Neural cell (in vitro differentiated cells): ENCODE results near the gene FOXA3. TPM values are rescaled to one million over a fixed set of nuclear protein-coding genes. Genes with fewer than 3 reads are reported as not detected.

Experiments used
- H2AFZ ChIP-seq: fragments of 200-600, 300-800 bp; sonication (generic), shearing (Covaris generic); 2 replicates; pipeline ENCODE4 v1.6.0; 2014; ENCODE audit warnings: low read depth, mild to moderate bottlenecking, antibody characterized with exemption, low read length, moderate library complexity
- H3F3A ChIP-seq: fragments of 200-600 bp; shearing (Covaris generic); 2 replicates; pipeline ENCODE4 v1.6.1; 2016; ENCODE audit warnings: mild to moderate bottlenecking, moderate library complexity, mixed read lengths, antibody characterized with exemption, low read length; ENCODE audit not compliant: insufficient read depth, poor library complexity, severe bottlenecking
- H3K27ac ChIP-seq: fragments of 200-600, 300-800 bp; sonication (generic), shearing (Covaris generic); 2 replicates; pipeline ENCODE4 v1.5.1; 2014; ENCODE audit warnings: mild to moderate bottlenecking, low read length, moderate library complexity
- H3K27me3 ChIP-seq: fragments of 300-800, 200-600 bp; sonication (generic), shearing (Covaris generic); 2 replicates; pipeline ENCODE4 v1.6.0; 2014; ENCODE audit warnings: mild to moderate bottlenecking, low read depth, low read length, moderate library complexity; ENCODE audit not compliant: insufficient read depth
- H3K36me3 ChIP-seq: fragments of 300-800, 200-600 bp; sonication (generic), shearing (Covaris generic); 2 replicates; pipeline ENCODE4 v1.5.1; 2014; ENCODE audit warnings: mild to moderate bottlenecking, antibody characterized with exemption, low read length, moderate library complexity; ENCODE audit not compliant: insufficient read depth
- H3K4me2 ChIP-seq: fragments of 300-800, 200-600 bp; sonication (generic), shearing (Covaris generic); 2 replicates; pipeline ENCODE4 v1.6.0; 2014; ENCODE audit warnings: mild to moderate bottlenecking, low read length
- H3K4me3 ChIP-seq: fragments of 300-800, 200-600 bp; sonication (generic), shearing (Covaris generic); 2 replicates; pipeline ENCODE4 v1.5.1; 2014; ENCODE audit warnings: mild to moderate bottlenecking, low read length, moderate library complexity
- H3K79me2 ChIP-seq: fragments of 200-600 bp; shearing (Covaris generic); replicated peaks from 2 replicates; pipeline ENCODE4 v1.6.0; 2014; ENCODE audit warnings: mild to moderate bottlenecking, low read length, moderate library complexity; ENCODE audit not compliant: insufficient read depth
- H3K9ac ChIP-seq: fragments of 300-800, 200-600 bp; sonication (generic), shearing (Covaris generic); 2 replicates; pipeline ENCODE4 v1.6.1; 2016; ENCODE audit warnings: mild to moderate bottlenecking, low read length, mixed read lengths
- H3K9me2 ChIP-seq: fragments of 200-600 bp; shearing (Covaris generic); 2 replicates; pipeline ENCODE4 v1.6.1; 2016; ENCODE audit warnings: mild to moderate bottlenecking, low read length, mixed read lengths; ENCODE audit not compliant: insufficient read depth
- H3K9me3 ChIP-seq: fragments of 200-600, 300-800 bp; sonication (generic), shearing (Covaris generic); 2 replicates; pipeline ENCODE4 v1.6.1; 2016; ENCODE audit warnings: mild to moderate bottlenecking, mixed run types, low read length, moderate library complexity, mixed read lengths
- H4K20me1 ChIP-seq: fragments of 200-600 bp; shearing (Covaris generic); 2 replicates; pipeline ENCODE4 v1.6.1; 2016; ENCODE audit warnings: mild to moderate bottlenecking, mixed run types; ENCODE audit not compliant: insufficient read depth
- EP300 ChIP-seq: fragments of 450-650 bp; conservative IDR thresholded peaks from 2 replicates; pipeline ENCODE4 v1.6.1; 2014; ENCODE audit warnings: antibody characterized with exemption, mild to moderate bottlenecking, moderate library complexity; ENCODE audit not compliant: poor library complexity, severe bottlenecking
- EZH2 ChIP-seq: fragments of 200-600, 300-800 bp; shearing (Covaris generic), sonication (generic); IDR thresholded peaks from 2 replicates; pipeline ENCODE4 v1.6.1; 2014; ENCODE audit warnings: antibody characterized with exemption, low read length, borderline replicate concordance, mild to moderate bottlenecking; ENCODE audit not compliant: insufficient read depth, poor library complexity, severe bottlenecking
- MXI1 ChIP-seq: fragments of 450-650 bp; conservative IDR thresholded peaks from 2 replicates; pipeline ENCODE4 v1.6.1; 2014; ENCODE audit warnings: antibody characterized with exemption, mild to moderate bottlenecking; ENCODE audit not compliant: poor library complexity, severe bottlenecking
- POLR2AphosphoS5 ChIP-seq: IDR thresholded peaks from 2 replicates; pipeline ENCODE4 v1.6.1; 2012
- RAD21 ChIP-seq: fragments of 450-650 bp; conservative IDR thresholded peaks from 2 replicates; pipeline ENCODE4 v1.6.1; 2014; ENCODE audit warnings: antibody characterized with exemption, mild to moderate bottlenecking, moderate library complexity
- SMC3 ChIP-seq: fragments of 450-650 bp; conservative IDR thresholded peaks from 2 replicates; pipeline ENCODE4 v1.6.1; 2014; ENCODE audit warnings: antibody characterized with exemption, mild to moderate bottlenecking, moderate library complexity; ENCODE audit not compliant: poor library complexity
- TAF1 ChIP-seq: IDR thresholded peaks from 2 replicates; pipeline ENCODE4 v1.6.1; 2012; ENCODE audit warnings: low read depth
- polyA plus RNA-seq: library from polyadenylated mRNA; depleted of rRNA; stranded (reverse); fragments of >200 nt; gene quantifications from 2 replicates; pipeline ENCODE4 v1.2.3, GENCODE V29; 2014
- TF ChIP-seq, protein P1 (sequence below): IDR thresholded peaks from 2 replicates; pipeline ENCODE4 v1.6.1; 2012; ENCODE audit warnings: borderline replicate concordance
- TF ChIP-seq, protein P2 (sequence below): fragments of 450-650 bp; IDR thresholded peaks from 2 replicates; pipeline ENCODE4 v1.5.1; 2014; ENCODE audit warnings: antibody characterized with exemption, mild to moderate bottlenecking, moderate library complexity; ENCODE audit not compliant: poor library complexity, severe bottlenecking

The FOXA3 gene
- polyA plus RNA-seq, 1 donor from 2014 or later, result not detected

DNA sequence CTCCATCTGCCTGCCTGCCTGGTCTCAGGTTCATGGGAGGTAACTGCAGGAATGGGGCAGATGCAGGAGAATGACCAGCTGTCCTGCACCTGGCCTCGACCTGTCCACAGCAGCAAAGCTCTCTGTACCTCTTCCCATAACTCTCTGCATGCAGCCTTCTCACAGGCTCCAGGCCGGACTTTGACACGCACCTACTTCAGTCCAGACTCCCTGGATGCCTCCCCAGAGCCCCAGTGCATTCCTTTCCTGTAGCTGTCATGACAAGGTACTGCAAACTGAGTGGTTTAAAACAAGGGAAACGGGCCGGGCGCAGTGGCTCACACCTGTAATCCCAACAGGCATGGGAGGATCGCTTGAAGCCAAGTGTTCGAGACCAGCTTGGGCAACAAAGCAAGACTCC is 47.2 kb downstream of the FOXA3 start:
- Histone ChIP-seq H3K79me2 (no peaks in the 10 kb centered on the region), H3K9me3 (no peaks in the 10 kb centered on the region), H3K9ac (no peak overlapping the region), H2AFZ (no peak overlapping the region), H3K27ac (no peak overlapping the region), H3K9me2 (no peaks in the 10 kb centered on the region), H3K4me2 (no peak overlapping the region), H3K36me3 (no peaks in the 10 kb centered on the region), H3K27me3 (no peaks in the 10 kb centered on the region), H3K4me3 (no peak overlapping the region), H4K20me1 (no peaks in the 10 kb centered on the region), H3F3A (no peaks in the 10 kb centered on the region)
- TF ChIP-seq, protein P1, sequence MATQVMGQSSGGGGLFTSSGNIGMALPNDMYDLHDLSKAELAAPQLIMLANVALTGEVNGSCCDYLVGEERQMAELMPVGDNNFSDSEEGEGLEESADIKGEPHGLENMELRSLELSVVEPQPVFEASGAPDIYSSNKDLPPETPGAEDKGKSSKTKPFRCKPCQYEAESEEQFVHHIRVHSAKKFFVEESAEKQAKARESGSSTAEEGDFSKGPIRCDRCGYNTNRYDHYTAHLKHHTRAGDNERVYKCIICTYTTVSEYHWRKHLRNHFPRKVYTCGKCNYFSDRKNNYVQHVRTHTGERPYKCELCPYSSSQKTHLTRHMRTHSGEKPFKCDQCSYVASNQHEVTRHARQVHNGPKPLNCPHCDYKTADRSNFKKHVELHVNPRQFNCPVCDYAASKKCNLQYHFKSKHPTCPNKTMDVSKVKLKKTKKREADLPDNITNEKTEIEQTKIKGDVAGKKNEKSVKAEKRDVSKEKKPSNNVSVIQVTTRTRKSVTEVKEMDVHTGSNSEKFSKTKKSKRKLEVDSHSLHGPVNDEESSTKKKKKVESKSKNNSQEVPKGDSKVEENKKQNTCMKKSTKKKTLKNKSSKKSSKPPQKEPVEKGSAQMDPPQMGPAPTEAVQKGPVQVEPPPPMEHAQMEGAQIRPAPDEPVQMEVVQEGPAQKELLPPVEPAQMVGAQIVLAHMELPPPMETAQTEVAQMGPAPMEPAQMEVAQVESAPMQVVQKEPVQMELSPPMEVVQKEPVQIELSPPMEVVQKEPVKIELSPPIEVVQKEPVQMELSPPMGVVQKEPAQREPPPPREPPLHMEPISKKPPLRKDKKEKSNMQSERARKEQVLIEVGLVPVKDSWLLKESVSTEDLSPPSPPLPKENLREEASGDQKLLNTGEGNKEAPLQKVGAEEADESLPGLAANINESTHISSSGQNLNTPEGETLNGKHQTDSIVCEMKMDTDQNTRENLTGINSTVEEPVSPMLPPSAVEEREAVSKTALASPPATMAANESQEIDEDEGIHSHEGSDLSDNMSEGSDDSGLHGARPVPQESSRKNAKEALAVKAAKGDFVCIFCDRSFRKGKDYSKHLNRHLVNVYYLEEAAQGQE, result no peak
- TF ChIP-seq TAF1 (no peak), POLR2AphosphoS5 (no peak), EP300 (no peak), MXI1 (no peak), SMC3 (no peak), EZH2 (no peak), RAD21 (no peak)
- TF ChIP-seq, protein P2, sequence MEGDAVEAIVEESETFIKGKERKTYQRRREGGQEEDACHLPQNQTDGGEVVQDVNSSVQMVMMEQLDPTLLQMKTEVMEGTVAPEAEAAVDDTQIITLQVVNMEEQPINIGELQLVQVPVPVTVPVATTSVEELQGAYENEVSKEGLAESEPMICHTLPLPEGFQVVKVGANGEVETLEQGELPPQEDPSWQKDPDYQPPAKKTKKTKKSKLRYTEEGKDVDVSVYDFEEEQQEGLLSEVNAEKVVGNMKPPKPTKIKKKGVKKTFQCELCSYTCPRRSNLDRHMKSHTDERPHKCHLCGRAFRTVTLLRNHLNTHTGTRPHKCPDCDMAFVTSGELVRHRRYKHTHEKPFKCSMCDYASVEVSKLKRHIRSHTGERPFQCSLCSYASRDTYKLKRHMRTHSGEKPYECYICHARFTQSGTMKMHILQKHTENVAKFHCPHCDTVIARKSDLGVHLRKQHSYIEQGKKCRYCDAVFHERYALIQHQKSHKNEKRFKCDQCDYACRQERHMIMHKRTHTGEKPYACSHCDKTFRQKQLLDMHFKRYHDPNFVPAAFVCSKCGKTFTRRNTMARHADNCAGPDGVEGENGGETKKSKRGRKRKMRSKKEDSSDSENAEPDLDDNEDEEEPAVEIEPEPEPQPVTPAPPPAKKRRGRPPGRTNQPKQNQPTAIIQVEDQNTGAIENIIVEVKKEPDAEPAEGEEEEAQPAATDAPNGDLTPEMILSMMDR, result no peak

DNA sequence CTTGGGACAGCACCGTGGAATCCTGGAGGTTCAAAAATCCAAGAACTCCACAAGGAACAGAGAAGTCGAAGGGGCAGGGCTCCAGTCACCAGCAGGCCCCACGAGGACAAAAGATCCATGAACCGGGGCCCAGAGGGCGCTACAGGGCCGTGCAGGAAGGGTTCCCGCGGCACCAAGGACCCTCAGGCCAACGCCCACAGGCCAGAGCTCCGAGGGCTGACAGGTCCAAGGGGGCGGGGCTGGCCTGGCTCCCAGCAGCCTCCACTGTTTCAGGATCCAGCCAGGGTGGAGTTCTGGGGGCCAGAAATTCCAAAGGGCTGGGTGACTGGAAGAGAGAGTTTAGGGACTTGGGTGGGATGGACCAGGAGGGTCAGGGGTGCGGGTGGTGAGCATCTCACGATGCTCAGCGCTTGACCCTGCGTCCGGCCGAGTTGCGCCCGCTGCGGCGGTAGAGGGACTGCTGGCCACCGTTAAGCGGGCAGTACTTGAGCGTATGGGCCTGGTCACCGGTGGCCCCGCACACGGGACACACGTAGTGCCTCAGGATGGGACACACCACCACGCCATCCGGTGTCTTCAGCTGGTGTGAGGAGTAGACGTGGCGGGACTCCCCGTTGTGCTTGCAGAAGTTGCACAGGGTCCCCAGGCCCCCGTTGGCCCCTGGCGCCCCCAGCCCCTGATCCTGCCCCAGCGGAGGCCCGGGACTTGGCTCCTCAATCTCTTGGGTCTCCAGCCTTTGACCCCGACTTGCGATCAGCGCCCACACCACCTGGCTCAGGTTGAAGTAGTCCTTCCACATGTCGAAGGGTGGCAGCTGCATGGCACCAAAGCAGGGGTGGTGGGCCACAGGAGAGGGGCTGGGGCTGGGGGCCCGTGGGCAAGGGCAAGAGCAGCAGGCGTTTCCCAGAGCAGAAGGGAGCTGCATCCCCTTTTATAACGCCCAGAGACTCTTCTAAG is 50.0 kb downstream of the FOXA3 start, which contains the start of gene NANOS2:
NANOS2 (minus strand) TSS at position 905 of the 957 bp plus-strand sequence; CDS start at position 820, 85 bp downstream.
- H4K20me1 ChIP-seq, result no peaks in the 10 kb centered on the region
- no peaks in the 10 kb centered on the region for H3K79me2 ChIP-seq
- H3K27ac ChIP-seq, result no peak within 1 kb of the TSS
- no peak within 1 kb of the TSS for H3K9ac ChIP-seq
- no peaks in the 10 kb centered on the region for H3F3A ChIP-seq
- H3K27me3 ChIP-seq, result no peaks in the 10 kb centered on the region
- no peak within 1 kb of the TSS for H3K4me2 ChIP-seq
- no peaks in the 10 kb centered on the region for H3K36me3 ChIP-seq
- no peak within 1 kb of the TSS for H3K4me3 ChIP-seq
- H3K9me3 ChIP-seq, result no peaks in the 10 kb centered on the region
- no peak for TF ChIP-seq RAD21
- TF ChIP-seq, protein P2, result no peak
- no peak for TF ChIP-seq EZH2
- TF ChIP-seq, protein P1, result no peak
- TF ChIP-seq TAF1, result no peak
- TF ChIP-seq MXI1, result no peak
- TF ChIP-seq EP300, result no peak
- TF ChIP-seq POLR2AphosphoS5, result no peak
- no peak for TF ChIP-seq SMC3
- no peaks in the 10 kb centered on the region for H3K9me2 ChIP-seq
- no peak within 1 kb of the TSS for H2AFZ ChIP-seq
